HG03159 (cell line): ENCODE measurements around the gene SLC26A6.

Experiments
- ATAC-seq: cut with Tn5 transposase; IDR thresholded peaks from one replicate; pipeline ENCODE4 v1.9.1; 2021; ENCODE audit warnings: mild to moderate bottlenecking, moderate library complexity; ENCODE audit not compliant: unreplicated experiment

The SLC26A6 gene

GRCh38 chr3:48662145-48662752, 27.0 kb upstream of the SLC26A6 start:
- ATAC-seq = no peak

GRCh38 chr3:48661501-48662144, 26.4 kb upstream of the SLC26A6 start:
- no peak for ATAC-seq

GRCh38 chr3:48660800-48661400, 25.6 kb upstream of the SLC26A6 start:
- ATAC-seq = no peak

- ATAC-seq = no peak
Measured at GRCh38 chr3:48656841-48657281, 21.6 kb upstream of the SLC26A6 start.

GRCh38 chr3:48656061-48656840, 21.0 kb upstream of the SLC26A6 start:
- ATAC-seq = peak; percentile 41

- no peak for ATAC-seq
Measured at GRCh38 chr3:48655606-48656005, 20.3 kb upstream of the SLC26A6 start.

GRCh38 chr3:48655063-48655462, 19.8 kb upstream of the SLC26A6 start:
- ATAC-seq = no peak

GRCh38 chr3:48652923-48653715, 17.9 kb upstream of the SLC26A6 start:
- ATAC-seq = no peak

GRCh38 chr3:48651771-48652170, 16.5 kb upstream of the SLC26A6 start:
- ATAC-seq = no peak

- ATAC-seq = no peak
Measured at GRCh38 chr3:48650723-48651122, 15.5 kb upstream of the SLC26A6 start.

GRCh38 chr3:48648188-48648850, 13.1 kb upstream of the SLC26A6 start:
- ATAC-seq = no peak

- ATAC-seq = no peak
Measured at GRCh38 chr3:48647714-48648113, 12.5 kb upstream of the SLC26A6 start.

- ATAC-seq = no peak
Measured at GRCh38 chr3:48644898-48645760, 9.9 kb upstream of the SLC26A6 start.

- ATAC-seq = no peak
Measured at GRCh38 chr3:48642605-48643004, 7.3 kb upstream of the SLC26A6 start.

GRCh38 chr3:48641396-48641795, 6.1 kb upstream of the SLC26A6 start:
- ATAC-seq = no peak

- ATAC-seq = no peak
Measured at GRCh38 chr3:48639944-48640606, 4.8 kb upstream of the SLC26A6 start.

GRCh38 chr3:48637305-48637704, 2.0 kb upstream of the SLC26A6 start:
- ATAC-seq = no peak

GRCh38 chr3:48636149-48636655, 941 bp upstream of the SLC26A6 start:
- ATAC-seq = no peak
